Measurements from ENCODE around the gene TBC1D10B.
"Not testable (repeated sequence)": the region's sequence is repeated elsewhere in the genome, so short reads cannot be mapped to it uniquely, and the experiment has no call there.

TBC1D10B gene

DNA sequence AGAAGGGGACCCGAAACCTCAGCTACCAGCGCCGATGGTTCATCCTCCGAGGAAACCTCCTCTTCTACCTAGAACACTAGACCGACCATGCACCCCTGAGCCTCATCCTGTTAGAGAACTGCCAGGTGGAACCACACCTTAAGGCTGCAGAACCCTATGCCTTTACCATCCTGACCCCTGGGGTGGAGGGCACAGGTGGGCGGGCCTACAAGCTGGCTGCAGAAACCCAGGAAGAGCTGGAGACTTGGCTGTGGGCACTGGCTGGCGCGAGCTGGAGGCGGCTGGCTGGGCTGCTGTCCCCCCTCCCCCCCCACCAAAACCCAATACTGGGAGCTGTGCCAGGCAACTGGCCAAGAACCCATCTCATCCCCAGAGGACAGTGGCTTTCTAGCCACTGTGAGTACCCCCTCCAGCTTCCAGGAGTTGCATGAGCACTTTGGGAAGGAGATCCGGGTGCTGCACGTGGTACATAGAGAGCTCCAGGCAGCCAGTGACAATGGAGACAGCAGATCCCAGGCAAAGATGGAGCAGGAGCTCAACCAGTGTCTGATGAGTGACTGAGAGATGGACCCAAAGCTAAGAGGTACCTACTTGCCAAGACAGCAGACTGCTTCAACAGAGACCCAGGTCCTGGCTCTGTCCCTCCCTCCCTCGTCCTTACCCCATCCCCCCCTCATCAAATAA, 13.8 kb downstream of the TBC1D10B start:
- DNase-seq (ENCODE audit: low read depth in 2 of 2, low spot score in 1 of 2) = no peak

DNA sequence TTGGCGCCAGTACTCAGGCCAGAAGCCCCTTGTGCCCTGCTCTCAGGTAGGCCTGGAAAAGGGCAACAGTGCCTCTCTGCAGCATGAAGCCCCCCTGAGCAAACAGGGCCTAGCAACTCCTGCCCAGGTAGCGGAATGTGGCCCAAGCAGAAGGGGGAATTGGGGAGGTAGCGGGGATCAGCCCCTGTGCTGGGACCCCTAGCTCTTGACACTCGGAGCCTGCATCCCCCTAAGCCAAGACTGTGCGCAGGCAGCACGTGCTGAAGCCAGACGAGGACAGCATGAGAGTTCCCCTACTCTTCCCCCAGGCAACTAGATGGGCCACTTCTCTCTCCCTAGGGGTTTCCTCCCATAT, 14.4 kb downstream of the TBC1D10B start:
- no peak for DNase-seq (ENCODE audit: low read depth in 2 of 2, low spot score in 1 of 2)

DNA sequence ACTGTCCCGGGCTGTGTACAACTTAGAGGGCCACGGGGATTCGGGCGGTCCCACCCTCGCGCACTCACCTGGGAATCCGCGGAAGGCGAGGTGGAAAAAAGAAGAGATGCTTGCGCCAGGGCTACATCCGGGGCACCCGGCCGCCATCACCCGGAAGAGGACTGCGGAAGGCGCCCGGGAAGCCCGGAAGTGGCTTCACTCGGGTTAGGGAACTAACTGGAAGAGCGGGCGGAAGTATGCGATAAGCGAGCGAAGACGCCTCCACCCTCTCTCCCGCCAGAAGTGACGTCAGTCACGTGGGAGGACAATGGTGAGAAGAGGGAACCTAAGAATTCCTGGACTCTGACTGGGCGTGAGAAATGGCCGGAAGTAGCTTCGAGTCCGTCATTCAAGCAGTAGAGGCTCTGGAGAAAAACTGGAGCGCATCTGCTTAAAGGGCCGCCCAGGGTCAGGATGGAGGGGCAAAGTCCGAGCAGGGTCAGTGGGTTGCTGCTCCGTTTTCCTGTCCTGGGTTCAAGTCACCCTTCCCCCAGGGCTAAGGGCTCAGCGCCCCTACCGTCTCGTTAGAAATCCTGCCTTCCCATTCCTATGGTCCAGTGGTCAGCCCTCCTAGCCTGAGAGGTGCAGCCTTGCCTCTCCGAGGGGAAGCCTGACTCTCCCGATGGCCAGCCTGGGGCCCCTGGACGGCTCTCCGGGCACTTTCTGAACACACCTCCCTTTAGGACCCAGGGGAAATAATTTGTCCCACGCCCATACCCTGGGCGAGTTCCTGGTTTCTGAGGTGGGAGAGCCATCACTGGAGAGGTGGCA, 14.9 kb downstream of the TBC1D10B start, which contains the start of gene CD2BP2:
TSS of gene CD2BP2 (minus strand) at position 165 of the 810 bp plus-strand sequence. CDS start 627 bp downstream, outside the sequence.
- peak; percentile 56 to 77 for DNase-seq (ENCODE audit: low read depth in 2 of 2, low spot score in 1 of 2)

DNA sequence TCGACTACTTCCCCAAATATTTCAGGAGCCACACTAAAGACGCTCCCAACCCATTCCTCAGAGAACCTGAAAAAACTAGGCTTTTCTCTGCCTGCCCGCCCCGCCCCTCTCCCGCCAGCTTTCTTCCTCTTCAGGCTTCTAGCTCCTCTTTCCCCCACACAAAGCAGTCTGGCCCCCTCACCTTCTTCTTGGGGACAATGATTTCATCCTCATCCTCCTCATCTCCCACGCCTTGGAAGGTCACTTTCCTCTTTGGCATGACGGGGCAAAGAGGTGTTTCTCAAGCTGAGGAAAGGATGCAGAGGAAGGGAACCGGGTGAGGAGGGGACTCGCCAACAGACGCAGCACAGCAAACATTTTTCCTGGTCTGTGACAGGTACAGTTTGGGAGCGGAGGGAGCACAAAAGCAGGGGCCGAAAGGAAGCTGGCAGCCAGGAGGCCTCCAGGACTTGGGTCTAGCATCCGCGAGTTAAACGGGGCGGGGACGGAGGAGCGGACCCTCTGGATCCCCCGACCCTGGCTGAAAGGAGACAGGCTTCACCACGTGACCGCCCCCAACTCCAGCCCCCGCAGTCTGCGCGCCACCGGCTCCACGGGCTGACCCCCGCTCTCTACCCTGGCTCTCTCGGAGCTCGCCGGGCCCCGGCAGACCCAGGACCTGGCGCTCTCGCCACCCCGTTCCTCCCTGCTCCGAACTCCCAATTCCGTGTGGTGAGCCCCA, 15.7 kb downstream of the TBC1D10B start:
- DNase-seq (ENCODE audit: low read depth in 2 of 2, low spot score in 1 of 2) = no peak

DNA sequence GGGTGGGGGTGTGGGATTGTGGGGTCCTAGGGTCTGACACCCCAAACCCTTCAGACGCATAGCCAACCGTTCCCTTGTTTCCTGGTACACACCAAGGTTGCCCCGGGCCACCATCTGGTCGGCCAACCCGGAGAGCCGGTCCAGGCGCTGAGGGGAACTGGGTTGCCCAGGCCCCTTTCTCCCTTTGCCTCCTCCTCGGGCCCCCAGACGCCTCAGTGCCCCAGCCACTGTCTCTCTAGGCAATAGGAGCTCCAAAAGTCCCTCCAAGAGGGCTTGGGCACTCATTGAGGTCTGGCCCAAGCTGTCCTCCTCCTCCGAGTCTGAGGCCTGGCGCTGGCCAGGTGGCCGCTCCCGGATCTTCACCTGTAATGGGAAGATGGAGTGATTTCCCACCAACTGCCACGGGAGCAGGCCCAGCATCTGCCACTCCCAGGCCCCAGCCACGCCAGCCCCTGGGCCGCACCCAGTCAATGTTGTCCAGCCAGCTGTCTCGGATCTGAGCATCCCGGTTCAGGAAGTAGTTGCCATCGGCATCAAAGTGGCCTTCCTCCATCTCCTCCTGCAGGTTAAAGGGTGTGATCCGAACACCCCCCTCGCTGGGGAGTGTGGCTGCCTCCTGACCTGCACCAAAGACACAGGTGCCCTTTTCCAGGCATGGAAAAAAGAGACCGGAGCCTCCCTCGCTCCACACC, 16.7 kb downstream of the TBC1D10B start:
- no peak for DNase-seq (ENCODE audit: low read depth in 2 of 2, low spot score in 1 of 2)

DNA sequence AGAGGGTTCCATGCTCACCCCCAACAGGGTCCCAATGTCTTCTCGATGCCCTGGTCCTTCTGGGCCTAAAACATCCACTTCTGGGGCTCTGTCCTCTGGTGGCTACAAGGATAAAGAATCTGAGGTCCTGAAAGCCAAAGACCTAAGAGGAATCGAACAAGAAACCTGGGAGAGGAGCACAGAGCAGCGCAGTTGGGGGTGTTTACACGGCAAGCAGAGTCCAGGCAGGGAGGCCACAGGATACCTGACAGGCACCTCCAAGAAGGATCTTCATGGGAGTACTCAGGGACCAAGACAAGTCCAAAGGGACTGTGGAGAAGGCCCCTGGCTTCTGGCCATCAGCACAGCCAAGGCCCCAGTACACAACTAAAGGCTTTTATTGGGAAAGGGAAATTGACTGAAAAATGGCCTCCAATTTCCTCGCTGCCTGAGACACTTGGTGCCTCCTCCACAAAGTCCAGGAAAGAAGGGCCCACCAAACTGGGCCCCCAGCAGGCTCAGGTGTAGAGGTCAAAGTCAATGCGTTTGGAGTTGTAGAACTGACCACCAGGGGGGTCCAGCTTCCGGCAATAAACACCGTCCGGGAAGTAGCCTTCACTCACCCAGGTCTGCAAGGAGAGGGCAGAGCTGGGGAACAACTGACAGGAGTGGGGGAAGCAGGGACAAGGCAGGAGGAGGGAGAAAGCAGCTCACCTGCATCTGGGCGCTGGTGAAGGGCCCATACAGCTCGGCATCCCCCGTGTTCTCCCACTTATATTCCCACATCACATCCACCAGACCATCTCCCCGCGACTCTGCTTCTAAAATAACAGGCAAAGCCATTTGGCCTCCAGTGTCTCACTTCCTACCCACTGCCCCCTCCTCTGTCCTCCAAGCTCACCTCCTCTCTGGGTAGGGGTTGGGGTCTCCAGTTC, 17.5 kb downstream of the TBC1D10B start:
- DNase-seq (ENCODE audit: low read depth in 2 of 2, low spot score in 1 of 2) = no peak

DNA sequence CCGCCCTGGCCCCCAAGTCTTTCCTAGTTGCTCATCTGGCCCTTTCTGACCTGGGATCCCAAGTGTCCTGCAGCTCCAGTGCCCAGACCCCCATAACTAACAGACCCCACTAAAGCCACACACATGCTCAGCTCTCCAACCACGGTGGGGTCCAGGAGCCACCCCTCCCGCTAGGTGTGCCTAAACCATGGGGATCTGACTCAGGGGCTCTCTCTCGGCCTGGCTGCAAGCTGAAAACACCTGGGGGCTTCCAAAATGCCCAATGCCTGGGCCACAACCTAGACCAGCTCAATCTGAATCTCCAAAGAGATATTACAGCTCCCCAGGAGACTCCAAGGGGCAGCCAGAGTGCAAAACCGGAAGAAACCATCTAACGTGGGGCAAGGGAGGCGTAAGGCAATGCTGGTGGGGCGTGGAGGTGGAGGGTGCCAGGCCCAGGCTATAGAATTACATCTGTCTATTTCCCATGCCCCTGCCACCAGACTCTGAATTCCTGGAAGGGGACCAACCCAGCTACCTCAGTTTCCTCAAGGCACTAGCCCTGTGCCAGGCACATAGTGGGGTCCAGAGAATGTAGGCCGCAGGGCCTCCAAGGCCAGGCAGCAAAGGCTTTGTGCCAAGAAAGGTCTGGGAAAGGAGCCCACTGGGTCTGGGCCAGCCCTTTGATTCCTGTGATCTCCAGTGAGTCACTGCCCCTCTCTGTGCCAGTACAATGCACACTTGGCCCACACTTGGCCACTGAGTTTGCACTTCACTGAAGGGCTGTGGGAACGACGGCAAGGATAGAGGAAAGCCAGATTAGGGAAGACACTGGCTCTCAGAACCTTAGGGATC, 18.5 kb downstream of the TBC1D10B start:
- no peak for DNase-seq (ENCODE audit: low read depth in 2 of 2, low spot score in 1 of 2)

DNA sequence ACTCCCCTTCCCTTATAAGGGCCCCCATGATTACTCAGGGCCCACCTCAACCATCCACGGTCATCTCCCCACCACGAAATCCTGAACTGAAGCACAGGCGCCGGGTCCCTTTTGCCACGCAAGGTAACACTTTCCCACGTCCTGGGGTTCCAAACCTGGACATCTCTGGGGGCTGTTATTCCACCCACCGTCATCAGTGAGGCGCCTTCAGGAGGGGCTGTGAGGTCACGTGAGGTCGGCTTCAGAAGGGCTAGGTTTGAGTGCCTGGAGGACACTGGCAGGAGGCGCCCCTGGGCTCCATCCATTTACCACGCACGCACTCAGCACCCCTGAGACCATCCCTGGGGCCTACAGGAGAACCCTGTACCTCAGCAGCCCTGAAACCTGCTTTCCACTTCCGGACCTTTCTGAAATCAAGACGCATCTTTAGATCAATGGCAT, 19.3 kb downstream of the TBC1D10B start:
- DNase-seq (ENCODE audit: low read depth in 2 of 2, low spot score in 1 of 2) = no peak

DNA sequence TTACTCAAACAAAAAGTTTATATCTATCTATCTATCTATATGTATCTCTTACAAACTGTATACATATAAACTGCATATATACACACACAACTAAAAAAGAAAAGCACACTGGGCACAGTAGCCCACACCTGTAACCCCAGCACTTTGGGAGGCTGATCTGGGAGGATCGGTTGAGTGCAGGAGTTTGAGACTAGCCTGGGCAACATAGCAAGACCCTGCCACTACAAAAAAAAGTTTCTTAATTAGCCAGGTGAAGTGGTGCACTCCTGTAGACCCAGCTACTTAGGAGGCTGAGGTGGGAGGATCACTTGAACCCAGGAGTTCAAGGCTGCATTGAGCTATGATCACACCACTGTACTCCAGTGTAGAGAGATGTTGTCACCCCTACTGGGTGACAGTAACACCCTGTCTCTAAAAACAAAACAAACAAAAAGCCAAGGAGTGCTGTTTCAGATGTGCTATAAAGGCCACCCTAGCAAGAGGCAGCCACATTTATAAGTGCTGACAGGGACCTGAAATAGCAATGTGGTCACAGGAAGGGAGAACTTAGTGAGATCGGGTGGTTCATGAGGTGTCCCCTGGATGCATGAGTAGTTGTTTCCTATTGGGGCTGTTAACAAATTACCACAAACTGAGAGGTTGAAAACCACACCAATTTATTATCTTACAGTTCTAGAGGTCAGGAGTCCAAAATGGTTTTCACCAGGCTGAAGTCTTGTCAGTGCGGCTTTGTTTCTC, 20.0 kb downstream of the TBC1D10B start:
- no peak for DNase-seq (ENCODE audit: low read depth in 2 of 2, low spot score in 1 of 2)

DNA sequence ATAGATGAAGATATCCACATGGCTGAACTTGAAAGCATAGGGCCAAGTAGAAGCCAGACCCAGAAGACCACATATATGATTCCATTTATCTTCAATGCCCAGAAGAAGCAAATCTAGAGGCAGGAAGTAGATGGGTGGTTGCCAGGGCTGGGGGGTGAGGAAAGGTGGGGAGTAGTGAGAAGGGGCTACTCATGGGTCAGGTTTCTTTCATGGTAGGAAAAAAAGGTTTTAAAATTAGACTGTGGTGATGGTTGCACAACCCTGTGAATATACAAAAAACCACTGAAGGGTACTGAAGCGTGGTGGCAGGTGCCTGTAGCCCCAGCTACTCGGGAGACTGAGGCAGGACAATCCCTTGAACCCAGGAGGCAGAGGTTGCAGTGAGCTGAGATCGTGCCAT, 20.6 kb downstream of the TBC1D10B start:
- DNase-seq (ENCODE audit: low read depth in 2 of 2, low spot score in 1 of 2) = no peak

DNA sequence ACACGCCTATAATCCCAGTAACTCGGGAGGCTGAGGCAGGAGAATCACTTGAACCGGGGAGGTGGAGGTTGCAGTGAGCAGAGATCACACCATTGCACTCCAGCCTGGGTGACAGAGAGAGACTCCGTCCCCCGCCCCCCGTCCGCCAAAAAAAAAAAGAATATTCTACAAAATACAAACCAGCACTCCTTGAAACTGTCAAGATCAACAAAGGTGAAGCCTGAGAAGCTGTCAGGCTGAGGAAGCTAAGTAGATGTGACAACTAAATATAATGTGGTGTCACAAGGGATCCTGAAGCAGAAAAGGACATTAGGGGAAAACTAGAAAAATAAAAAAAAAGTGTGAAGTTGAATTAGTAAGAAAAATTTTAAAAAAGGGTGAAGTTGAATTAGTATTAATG, 21.4 kb downstream of the TBC1D10B start:
- DNase-seq (ENCODE audit: low read depth in 2 of 2, low spot score in 1 of 2) = no peak

DNA sequence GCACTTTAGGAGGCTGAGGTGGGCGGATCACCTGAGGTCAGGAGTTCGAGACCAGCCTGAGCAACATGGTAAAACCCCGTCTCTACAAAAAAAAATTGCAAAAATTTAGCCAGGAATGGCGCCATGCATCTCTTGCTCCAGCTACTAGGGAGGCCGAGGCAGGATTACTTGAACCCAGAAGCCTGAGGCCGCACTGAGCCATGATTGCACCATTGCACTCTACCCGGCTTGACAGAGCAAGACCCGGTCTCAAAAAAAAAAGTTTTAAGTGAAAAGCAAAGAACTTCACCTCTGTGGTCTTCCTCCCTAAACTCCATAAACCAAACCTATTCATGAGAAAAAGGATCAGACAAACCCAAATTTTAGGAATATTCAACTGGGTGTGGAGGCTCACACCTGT, 22.2 kb downstream of the TBC1D10B start:
- DNase-seq (ENCODE audit: low read depth in 2 of 2, low spot score in 1 of 2) = no peak

DNA sequence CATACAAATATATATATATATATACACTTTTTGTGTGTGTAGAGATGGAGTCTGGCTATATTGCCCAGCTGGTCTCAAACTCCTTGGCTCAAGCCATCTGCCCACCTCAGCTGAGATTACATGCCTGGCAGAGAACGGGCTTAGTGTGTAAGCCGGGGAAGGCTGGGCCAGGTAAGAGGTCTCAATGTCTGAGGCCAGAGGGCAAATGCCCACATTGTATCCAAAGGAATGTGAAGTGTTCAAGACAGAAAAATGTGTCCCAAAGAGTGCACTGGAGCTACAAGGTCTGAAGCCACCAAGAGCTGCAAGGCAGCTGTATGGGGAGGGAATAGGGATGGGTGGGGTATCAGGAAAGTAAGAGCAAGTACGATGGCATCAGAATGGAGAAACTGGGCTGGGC, 24.0 kb downstream of the TBC1D10B start:
- DNase-seq (ENCODE audit: low read depth in 2 of 2, low spot score in 1 of 2) = no peak

DNA sequence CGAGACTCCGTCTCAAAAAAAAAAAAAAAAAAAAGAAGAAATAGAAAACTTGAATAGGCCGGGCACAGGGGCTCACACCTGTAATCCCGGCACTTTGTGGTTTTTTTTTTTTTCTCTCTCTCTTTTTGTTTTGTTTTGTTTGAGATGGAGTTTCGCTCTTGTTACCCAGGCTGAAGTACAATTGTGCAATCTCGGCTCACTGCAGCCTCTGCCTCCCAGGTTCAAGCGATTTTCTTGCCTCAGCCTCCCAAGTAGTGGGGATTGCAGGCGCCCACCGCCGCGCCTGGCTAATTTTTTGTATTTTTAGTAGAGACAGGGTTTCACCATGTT, 26.8 kb downstream of the TBC1D10B start:
- not testable (repeated sequence) for DNase-seq (ENCODE audit: low read depth in 2 of 2, low spot score in 1 of 2)

DNA sequence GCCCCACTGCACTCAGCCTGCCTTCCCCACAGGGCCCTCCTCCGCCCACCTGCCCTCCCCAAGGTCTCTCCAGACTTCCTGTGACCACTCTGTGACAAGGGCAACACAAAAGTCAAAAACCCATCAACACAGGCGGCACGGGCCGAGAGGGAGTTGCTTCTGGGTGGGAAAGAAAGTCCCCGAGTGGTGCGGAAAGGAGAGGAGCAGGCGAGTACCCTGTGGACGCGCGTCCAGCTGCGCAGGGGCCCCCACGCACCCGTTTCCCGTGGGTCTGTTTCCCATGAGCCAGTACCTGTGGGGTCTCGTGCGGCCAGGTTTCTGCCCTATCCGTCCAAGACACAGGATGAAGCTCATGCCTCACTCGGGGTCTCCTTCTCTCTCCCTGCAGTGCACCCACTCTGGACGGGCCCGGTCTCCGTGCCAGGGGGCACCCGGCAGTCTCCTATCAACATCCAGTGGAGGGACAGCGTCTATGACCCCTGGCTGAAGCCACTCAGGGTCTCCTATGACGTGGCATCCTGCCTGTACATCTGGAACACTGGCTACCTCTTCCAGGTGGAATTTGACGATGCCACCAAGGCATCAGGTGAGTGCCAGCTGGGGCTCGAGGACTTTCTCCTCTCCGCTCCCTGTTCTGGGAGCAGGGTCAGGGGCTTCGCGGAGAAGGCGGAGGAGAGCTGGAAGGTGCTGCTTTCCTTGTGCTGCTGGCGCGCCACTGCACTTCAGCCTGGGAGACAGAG, 27.4 kb downstream of the TBC1D10B start:
- no peak for DNase-seq (ENCODE audit: low read depth in 2 of 2, low spot score in 1 of 2)

DNA sequence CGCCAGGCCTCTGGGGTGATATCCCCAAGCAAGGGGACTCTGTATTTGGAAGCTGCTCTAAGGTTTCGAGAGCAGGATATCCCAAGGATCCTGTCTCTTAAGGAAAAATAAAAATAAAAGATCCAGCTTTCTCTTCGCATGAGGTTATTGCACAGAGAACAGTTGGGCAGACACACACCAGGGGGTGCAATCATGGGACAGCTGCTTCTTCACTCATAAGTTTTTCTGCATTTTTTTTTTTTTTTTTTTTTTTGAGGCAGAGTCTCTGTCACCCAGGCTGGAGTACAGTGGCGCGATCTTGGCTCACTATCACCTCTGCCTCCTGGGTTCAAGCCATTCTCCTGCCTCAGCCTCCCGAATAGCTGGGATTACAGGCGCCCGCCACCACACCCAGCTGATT, 28.3 kb downstream of the TBC1D10B start:
- DNase-seq (ENCODE audit: low read depth in 2 of 2, low spot score in 1 of 2) = not testable (repeated sequence)

DNA sequence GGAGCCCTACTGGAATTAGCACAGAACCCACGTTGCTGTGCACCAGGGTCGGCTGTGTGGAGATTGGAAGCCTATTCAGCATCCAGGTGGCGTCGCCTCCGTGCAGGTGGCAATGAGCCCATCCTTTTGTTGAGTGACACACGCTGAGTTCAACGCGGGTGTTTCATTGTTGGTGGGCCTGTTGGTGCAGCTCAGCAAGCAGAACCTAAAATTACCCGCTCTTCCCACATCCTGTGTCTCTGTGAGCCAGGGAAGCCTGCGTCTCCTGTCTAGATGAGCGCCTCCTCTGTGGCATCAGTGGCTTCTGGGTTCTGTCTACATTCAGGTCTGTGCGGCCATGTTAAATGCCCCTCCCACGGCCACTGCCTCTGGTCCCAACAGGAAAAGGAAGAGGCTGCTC, 29.7 kb downstream of the TBC1D10B start:
- DNase-seq (ENCODE audit: low read depth in 2 of 2, low spot score in 1 of 2) = no peak

DNA sequence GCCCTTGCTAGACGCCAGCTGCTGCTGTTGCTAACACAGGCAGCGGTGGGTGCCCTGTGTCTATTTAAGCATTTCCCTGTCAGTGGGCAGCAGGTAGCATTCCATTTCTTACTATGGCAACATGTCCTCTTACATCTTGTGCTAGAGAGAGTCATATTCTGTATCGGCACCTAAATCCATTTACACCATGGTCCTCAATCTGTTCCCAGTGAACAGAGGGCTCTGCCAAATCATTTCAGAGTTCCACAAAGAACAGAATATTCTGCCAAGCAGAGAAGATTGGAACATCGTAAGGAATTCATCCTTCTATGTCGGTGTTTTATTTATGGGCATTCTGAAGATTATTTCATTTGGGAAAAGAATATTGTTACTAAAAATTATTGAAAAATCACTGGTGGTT, 31.6 kb downstream of the TBC1D10B start:
- not testable (repeated sequence) for DNase-seq (ENCODE audit: low read depth in 2 of 2, low spot score in 1 of 2)
